Fibroblast of lung (primary cell): Measurements from ENCODE around the gene PTX4.

Source experiments
- CTCF ChIP-seq, 2 donors: IDR thresholded peaks in 1 of 2; conservative IDR thresholded peaks in 1 of 2; 1 replicate in 1 of 2; 2 replicates in 1 of 2; pipeline ENCODE4 v1.5.1; 2011 to 2012; ENCODE audit warnings: low read length in 2 of 2, control low read depth in 1 of 2, inconsistent platforms in 1 of 2, low read depth in 1 of 2, mild to moderate bottlenecking in 1 of 2
- EZH2 ChIP-seq: IDR thresholded peaks from 2 replicates; pipeline ENCODE4 v1.5.1; 2012; ENCODE audit warnings: low read length, control low read depth, mild to moderate bottlenecking; ENCODE audit errors: missing control alignments

DNA sequence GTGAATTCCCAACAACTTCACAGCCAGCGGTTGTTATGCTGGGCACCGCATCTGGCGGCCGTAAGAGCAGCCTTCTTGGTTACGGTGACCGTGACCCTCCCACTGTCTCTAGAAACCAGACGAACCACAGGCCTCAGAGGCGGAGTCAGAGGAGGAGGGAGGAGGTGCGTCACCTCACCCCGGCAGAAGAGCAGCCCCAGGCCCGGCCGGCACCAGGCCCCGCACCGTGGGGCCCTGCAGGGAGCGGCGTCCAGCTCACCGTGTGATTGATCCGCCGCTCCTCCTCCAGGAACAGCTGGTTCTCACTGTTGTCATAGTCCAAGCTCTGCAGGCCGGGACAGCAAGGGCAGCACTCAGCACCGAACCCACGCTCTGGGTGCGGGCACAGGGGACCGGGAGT lies 27.6 kb downstream of the PTX4 start:
- TF ChIP-seq CTCF (conservative IDR thresholded peaks at IDR 0.05 in 1 of 2, IDR thresholded peaks at IDR 0.05 in 1 of 2; ENCODE audit: low read depth in 1 of 2, low read length in 2 of 2) (no peak), EZH2 (no peak)
